HG02763 (cell line): ENCODE measurements around the gene FBXW4.

Source experiments
- ATAC-seq: cut with Tn5 transposase; IDR thresholded peaks from one replicate; pipeline ENCODE4 v1.9.1; 2021; ENCODE audit warnings: mild to moderate bottlenecking, moderate library complexity; ENCODE audit not compliant: unreplicated experiment

The FBXW4 gene

DNA sequence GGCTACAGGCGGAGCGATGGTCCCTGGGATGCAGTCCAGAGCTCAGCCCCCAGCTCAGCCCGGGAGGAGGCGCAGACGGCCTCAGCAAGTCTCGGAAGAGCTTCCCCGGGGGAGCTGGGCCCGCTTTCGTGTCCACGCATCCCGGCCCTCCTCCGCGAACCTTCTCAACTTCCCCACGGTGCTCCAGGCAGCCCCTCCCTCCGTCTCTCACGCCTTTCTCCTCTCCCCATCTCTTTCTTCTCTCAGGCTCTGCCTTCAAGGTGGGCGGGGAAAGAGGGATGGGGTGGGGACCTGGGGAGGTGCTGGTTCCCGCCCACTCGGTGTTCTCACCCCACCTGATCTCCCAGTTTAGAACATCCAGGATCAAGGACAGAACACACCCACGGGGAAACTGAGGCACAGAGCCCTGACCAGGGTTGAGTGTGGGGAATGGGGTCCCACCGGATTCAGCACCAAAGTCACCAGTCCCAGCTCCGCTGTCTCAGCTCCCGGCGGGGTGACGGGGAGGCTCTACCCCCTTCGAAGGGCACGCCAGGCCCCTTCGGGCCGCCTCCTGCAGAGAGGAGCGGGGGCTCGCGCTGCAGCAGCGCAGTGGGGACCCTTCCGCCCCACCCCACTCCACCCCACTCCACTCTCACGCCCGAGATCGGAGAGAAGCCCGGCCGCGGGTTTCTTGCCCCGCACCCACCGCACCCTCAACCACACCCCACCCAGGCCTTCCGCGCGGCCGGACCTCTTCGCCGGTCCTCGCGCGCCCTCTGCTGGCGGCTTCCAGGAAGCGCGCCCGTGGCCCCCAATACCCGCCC, 125.1 kb downstream of the FBXW4 start:
- no peak for ATAC-seq

DNA sequence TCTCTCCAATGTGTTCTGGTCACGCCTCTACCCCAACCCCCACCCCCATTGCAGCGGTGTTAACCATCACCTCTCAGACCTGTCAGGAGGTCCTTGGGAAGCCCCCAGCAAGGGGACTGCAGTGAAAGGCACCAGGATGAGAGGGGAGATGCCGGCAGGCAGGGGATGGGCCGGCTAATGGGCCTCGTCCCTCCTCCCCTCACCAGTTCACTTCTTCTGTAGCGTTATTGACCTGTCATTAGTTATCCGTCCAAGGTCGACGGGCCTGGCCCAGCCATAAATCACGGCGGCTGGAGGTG, 125.7 kb downstream of the FBXW4 start:
- no peak for ATAC-seq

DNA sequence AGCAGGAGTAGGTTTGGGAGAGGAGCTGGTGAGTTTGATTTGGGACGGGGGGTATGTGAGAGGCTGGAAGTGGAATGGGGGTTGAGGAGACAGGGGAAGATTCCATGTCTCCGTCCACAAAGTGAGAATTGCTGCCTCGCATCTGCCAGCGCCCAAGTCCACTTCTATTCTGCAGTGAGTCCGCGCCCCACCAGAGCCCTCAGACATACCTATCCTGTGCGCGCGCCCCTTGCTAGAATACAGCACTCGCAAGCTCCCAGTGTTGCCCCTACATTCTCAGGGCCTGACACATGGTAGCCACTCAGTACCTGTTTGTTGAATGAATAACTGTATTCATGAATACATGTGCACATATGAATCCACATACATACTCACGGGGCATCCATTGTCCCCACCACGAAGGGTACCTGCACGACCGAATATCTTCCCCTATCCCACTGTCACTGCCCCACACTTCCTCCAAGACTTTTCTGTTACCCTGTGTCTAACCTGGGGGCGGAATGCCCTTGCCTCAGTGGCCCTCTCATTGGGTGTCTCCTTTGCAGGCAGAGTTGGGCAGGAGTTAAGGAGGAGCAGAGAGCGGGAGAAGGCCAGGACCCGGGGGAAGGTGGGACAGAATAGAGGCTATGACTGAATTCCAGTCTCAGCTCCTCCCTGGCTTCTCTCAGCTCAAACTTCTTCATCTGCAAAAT, 126.8 kb downstream of the FBXW4 start:
- ATAC-seq: no peak

DNA sequence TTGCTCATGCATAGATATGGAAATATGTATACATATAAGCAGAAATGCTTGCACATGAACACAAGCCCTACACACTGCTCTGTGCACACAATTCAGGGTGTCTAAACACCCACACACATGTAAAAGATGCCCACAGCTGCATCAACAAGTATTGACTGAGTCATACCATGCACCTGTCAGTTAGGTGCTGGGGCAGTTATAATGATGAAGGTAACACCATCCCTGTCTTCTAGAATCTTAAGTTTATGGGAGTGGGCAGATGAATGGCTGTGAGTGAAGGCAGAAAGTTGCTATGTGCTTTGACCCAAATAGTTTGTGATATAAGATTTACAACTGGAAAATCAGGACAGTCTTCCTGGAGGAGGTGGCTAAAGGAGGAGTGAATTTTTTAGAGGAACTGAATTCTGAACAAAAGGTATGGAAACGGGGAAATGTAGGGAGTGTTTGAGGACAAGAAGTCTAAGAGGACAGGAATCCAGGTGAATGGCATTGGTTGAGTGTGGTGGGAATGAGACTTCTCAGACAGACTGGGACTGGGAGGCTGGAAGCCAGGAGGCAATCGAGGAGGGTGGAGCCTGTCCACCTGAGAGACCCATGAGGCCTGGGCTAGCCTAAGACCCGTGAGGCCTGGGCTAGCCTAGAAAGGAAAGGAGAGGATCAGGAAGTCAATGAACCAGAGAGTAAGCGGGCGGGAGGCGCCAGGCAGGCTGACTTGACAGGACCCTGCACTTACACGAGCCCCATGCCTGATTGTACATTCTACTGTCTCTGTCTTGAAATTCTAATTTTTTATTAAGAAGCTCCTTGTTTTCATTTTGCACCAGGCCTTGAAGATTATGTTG, 127.6 kb downstream of the FBXW4 start:
- ATAC-seq: no peak

- ATAC-seq: no peak
These were observed 128.4 kb downstream of the FBXW4 start for GRCh38 chr10:101566333-101567164.

DNA sequence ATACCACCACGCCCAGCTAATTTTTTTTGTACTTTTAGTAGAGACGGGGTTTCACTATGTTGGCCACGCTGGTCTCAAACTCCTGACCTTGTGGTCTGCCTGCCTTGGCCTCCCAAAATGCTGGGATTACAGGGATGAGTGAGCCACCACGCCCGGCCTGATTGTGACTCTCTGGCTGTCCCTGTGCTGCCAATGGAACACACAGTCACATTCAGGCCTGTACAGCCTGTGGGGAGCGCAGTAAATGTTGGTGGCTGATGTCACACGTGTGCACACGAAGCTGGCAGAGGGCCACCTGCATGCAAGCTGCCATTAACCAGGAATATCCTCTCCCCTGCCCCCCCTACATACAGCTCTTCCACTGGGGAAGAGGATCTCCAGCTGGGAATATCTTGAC, 129.0 kb downstream of the FBXW4 start:
- ATAC-seq: no peak

DNA sequence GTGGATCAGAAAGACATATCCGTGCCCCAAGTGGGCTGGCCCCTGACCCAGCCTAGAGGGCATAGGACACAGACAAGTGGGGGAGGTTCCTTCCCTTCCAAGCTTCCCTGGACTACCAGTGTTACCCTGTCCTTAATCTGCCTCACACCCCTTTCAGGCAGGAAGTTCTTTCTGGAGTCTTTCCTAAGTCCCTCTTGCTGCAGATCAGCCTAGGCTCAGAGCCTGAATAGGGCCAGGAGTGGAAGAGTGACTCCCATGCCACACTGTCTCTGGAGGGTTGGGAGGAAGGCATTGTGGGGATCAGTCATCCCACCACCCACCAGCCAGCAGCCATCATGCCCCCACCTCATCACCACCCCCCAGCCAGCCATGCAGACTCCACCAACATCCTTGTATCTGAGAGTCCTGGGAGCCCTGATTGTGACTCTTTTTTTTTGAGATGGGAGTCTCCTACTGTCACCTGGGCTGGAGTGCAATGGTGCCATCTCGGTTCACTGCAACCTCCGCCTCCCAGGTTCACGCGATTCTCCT, 129.5 kb downstream of the FBXW4 start:
- ATAC-seq: no peak

GRCh38 chr10:101564490-101564991, 130.4 kb downstream of the FBXW4 start:
- no peak for ATAC-seq

DNA sequence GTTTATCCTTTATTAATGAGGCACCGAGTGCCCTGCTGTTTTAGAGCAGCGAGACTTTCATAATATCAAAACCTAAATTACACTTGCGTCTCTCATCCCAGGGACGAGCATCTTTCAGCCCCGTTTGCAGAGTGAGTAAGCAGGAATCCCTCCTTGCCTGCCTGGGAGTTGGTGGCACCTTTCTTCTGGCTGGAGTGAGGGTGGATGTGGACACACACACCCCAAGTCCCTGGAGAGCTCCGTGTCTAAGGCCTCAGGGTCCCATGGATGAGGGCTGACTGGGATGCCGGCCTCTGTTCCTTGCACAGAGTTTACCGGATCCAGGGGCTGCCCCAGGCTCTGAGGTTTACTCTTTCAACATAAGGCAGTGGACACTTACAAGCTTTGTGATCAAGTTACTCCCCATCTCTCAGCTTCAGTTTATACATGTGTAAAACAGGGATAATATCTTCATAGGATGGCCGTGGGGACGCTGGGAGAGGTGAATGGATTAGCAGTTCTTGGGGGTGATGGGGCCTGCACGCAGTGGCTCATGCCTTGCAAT, 131.4 kb downstream of the FBXW4 start:
- ATAC-seq: no peak

- ATAC-seq: no peak
These were observed 132.0 kb downstream of the FBXW4 start for GRCh38 chr10:101563007-101563406.

- ATAC-seq: no peak
These were observed 132.7 kb downstream of the FBXW4 start for GRCh38 chr10:101562231-101562630.

DNA sequence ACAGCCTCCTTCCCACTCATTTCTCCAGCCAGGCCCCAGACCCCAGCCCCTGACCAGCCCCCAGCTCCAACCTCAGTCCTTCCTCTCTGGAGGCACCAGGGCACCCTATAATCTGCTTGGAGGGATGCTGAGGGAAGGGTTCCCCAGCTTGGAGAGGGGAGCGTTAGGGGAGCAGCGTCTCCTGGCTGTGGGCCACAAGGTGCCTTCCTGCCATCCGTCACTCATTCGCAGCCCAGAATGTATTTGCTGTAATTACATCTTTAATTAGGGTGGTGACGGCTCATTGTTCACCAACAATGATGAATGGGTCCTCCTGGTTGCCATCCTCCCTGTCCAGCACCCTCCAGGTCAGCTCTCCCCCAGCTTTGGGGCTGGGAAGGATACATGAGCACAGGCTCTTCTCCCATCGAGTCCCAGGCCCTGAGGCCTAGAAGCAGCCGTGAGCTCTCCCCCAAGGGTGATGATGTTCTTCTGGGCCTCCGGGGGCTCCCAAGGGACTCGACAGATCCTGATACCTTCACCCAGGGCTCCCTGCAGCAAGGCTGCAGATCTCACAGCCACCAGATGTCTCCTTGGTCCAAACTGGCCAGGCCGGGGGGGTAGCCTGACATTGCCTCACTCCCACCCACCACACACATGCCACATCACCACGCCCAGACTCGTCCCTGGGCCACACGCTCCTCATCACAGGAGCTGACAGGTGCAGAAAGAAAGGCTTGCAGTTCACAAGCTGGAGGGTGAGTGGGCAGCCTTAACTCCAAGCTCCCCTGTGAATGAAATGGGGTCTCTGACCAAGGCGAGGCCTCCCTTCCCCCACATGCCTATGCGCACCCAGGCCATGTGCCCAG, 133.7 kb downstream of the FBXW4 start:
- ATAC-seq: no peak
